NCI-H526 treated with DMSO at 0.1 percent for 48 hours (cell line): ENCODE measurements around the gene CEL.

Source experiments
- DNase-seq: peaks from one replicate; lab custom pipeline; 2025; lab: John Stamatoyannopoulos, UW

Gene CEL

GRCh38 chr9:133117271-133118178 is 55.7 kb downstream of the CEL start:
- no peak for DNase-seq

- no peak for DNase-seq
Observed at GRCh38 chr9:133118179-133118520, 56.4 kb downstream of the CEL start.

GRCh38 chr9:133118568-133118967 is 56.8 kb downstream of the CEL start:
- no peak for DNase-seq

GRCh38 chr9:133119103-133119845 is 57.5 kb downstream of the CEL start:
- no peak for DNase-seq

- no peak for DNase-seq
Observed at GRCh38 chr9:133119846-133120500, 58.2 kb downstream of the CEL start.

GRCh38 chr9:133120501-133121197 is 58.9 kb downstream of the CEL start:
- peak; percentile 1 for DNase-seq
